GM08714 (cell line): Measurements from ENCODE around the gene CLDN10.

Experiments used
- H3K4me3 ChIP-seq: fragments of 200-500 bp; sonication (Bioruptor generic); 2 replicates; pipeline ENCODE4 v1.5.1; 2014; ENCODE audit warnings: mild to moderate bottlenecking, low read length, inconsistent platforms
- ZNF274 ChIP-seq: IDR thresholded peaks from 2 replicates; pipeline ENCODE4 v1.6.1; 2012; ENCODE audit warnings: mild to moderate bottlenecking, low read depth, low read length

Gene CLDN10

GRCh38 chr13:95527955-95528354 is 24.6 kb upstream of the CLDN10 start:
- no peak overlapping the region for H3K4me3 ChIP-seq

GRCh38 chr13:95530178-95530577 is 22.3 kb upstream of the CLDN10 start:
- H3K4me3 ChIP-seq: no peak overlapping the region
- no peak for TF ChIP-seq ZNF274

More at GRCh38 chr13:95527955-95528354, 24.6 kb upstream of the CLDN10 start:
- TF ChIP-seq ZNF274: no peak

DNA sequence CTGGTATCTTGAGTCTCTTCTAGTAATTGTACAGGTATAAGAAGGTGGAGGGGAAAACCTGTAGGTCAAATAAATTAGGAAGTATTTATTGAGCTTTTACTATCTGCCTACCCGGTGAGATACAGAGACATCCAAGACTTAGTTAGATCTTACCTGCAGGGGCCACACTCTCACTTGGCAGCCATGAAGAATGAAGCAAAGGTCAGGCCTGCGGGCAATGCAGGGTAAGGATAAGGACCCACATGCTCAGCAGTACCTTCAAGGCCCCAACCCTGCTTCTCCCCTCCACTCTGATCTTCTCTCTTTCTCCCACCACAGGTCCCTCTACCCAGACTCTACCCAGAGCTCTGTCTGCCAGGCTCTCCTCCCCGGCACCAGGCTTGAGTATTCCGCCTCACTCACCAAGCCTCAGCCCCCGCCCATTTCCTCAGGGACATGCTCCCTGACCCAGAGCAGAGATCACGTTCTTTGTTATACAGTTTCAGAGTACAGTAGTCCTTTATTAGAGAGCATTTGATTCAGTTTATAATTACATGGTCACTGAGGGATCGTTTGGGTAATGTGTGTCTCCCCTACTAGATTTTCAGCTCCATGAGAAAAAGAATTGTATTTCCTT is 18.9 kb upstream of the CLDN10 start:
- TF ChIP-seq ZNF274: no peak

DNA sequence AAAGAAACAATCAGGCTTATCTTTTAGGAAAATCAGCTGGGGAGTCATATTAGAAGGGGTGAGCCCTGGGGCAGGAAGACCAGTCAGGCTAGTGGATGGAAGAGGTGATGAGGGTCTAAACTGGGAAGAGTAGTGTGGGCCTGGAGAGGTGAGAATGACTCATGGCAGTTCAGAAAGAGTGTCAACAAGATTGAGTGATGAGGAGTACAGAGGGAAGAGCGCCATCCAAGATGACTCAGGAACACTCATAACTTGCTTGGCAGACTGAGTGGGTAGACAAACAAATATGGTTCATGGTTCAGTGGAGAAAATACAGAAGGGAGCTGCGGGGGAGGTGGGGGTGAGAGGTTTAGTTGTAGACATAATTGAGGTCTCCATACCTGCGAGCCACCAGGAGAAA is 17.3 kb upstream of the CLDN10 start:
- no peak overlapping the region for H3K4me3 ChIP-seq
- TF ChIP-seq ZNF274: no peak

More for the DNA sequence above, 18.9 kb upstream of the CLDN10 start:
- no peak overlapping the region for H3K4me3 ChIP-seq

DNA sequence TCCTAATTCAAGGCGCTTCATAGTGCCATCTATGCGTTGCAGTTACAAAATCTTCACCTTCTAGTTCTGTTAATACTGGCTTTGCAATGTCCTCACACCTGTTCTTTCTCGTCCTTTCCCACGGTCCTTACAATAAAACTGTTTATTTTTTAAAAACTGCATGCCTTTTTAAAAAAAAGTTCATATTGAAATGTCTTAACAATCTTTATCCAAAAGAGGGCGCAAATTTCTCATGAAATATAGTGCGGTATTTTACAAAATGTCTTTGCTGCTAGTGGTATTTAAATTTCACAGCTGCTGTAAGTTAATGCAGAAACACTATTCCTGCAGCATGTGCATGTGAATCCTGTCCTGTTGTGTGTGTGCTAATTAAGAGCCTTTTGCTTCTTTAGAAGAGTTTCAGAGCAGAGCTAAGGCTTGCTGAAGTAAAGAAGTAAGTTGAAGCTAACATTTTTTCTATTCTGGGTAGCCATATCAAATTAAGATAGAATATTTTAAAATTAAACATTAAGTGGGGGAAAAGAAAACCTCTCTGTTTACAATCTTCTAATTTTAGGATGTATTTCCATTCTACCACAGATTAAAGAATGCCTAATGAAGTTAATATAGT is 15.8 kb upstream of the CLDN10 start:
- no peak for TF ChIP-seq ZNF274
- no peak overlapping the region for H3K4me3 ChIP-seq

- TF ChIP-seq ZNF274: no peak
- no peak overlapping the region for H3K4me3 ChIP-seq
Measured at GRCh38 chr13:95540888-95541287, 11.6 kb upstream of the CLDN10 start.

- TF ChIP-seq ZNF274: no peak
- no peak overlapping the region for H3K4me3 ChIP-seq
Measured at GRCh38 chr13:95541308-95541707, 11.2 kb upstream of the CLDN10 start.

GRCh38 chr13:95541911-95542474 is 10.5 kb upstream of the CLDN10 start:
- no peak for TF ChIP-seq ZNF274
- no peak overlapping the region for H3K4me3 ChIP-seq

DNA sequence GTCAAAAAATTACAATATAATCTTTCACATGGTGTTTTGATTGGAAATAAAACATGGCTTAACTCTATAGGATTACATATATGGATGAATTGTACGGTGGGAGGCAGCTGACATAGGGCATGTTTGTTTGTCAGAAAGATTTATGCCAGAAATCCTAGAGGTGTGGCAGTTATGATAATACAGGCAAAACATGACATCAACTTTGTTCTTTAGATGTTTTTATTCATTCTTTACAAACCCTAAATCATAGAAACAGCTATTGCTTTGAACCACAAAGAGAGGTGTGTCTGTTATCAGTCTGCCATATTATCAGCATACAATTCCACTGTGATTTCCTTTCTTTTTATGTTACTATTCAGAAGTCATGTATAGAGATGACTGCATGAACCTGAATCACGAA is 8.2 kb upstream of the CLDN10 start:
- no peak overlapping the region for H3K4me3 ChIP-seq
- TF ChIP-seq ZNF274: no peak

- no peak for TF ChIP-seq ZNF274
Measured at GRCh38 chr13:95546919-95547318, 5.6 kb upstream of the CLDN10 start.

DNA sequence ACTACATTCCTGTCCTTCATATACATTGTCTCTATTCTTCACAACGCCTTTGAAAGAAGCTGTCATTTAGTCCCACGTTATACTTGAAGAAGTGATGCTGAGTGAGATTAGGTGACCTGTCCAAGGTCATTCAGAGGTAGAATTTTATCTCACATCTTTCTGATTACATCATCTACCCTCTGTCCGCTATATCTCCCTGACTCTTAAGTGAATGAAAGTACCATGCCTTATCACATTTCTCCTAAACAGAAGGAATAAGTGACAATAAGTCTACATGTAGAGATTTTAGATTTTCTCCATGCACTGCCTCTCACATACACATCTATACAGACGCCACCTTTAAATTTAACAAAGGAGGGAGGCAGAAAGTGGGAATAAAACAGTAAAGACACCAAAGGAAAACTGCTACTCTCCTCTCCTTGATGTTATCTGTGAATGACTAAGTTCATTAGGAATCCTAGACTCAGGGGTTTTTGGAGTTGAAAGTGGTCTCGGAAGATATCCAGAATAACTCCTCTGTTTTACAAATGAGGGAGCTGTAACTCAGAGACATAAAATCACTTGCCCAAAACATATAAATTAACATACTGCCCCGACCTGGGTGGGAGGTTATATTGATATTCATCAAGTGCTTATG is 4.9 kb upstream of the CLDN10 start:
- no peak overlapping the region for H3K4me3 ChIP-seq
- no peak for TF ChIP-seq ZNF274

More at GRCh38 chr13:95546919-95547318, 5.6 kb upstream of the CLDN10 start:
- no peak overlapping the region for H3K4me3 ChIP-seq

GRCh38 chr13:95552208-95552538 is 347 bp upstream of the CLDN10 start:
- no peak for TF ChIP-seq ZNF274
- no peak overlapping the region for H3K4me3 ChIP-seq

DNA sequence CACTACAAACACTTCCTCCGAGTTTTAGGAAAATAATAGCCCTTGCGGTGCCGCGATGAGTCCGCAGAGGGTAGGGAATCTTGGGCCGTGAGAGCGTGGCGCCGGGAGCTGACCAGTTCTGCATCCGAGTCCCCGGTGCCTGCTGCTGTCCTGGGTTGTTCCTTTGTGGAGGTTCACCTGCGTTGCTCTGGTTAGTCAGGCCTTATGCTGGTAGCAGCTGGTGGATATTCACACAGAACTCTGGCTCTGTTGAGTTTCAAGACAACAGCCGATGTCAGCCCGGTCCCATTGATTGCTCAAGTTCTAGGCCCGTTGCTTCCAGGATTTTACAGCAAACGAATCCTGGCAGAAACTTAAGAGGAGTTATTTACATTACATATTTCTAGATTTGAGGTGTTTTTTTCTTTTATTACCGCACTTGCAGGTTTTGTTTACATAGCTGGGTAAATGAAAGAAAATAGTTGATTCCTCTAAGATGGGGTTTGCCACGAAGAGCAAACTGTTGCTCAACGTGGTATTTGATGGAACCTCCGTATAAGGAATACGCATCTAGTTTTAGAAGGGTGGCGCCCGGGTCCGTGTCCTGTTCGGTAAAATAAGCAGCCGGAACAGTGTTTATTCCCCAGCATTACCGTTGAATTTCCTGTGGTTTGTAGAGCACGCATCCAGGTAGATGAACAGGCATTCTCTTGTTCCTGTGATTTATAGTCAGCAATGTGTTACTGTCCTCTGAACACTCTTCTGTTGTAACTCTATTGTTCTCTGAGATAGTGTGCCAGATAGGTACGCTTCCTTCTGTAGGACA is 1.3 kb downstream of the CLDN10 start:
- H3K4me3 ChIP-seq: no peak overlapping the region; the same call in 1 of the 2 replicates
- no peak for TF ChIP-seq ZNF274

GRCh38 chr13:95557013-95557412 is 4.5 kb downstream of the CLDN10 start:
- no peak for TF ChIP-seq ZNF274
- H3K4me3 ChIP-seq: no peak overlapping the region

GRCh38 chr13:95559100-95559499 is 6.6 kb downstream of the CLDN10 start:
- no peak overlapping the region for H3K4me3 ChIP-seq
- no peak for TF ChIP-seq ZNF274
